ENCODE measurements around the gene PAX8. TPM values are rescaled to one million over a fixed set of nuclear protein-coding genes. Genes with fewer than 3 reads are reported as not detected.

PAX8 gene
- polyA plus RNA-seq, 1 donor from 2014 or later, result 0.85 TPM

DNA sequence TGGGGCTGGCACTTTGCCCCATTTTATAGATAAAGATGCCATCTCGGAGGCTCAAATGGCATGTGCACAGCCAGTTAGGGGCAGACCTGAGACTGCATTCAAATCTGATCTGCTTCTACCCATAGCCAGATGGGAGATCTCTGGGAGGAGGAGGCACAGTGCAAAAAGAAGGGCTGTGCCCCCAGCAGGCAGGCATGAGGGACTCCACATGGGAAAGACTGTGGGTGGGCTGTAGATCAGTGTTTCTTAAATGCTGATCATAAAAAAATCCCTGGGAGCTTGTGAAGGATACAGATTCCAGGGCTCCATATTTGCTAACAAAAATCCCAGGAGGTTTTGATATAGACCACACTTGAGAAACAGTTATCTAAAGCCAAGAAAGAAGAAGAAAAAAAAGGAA, 15.2 kb downstream of the PAX8 start:
- Mint-ChIP-seq H3K27me3 (peaks cover 19% of the 10 kb centered on the region), H3K4me3 (no peak overlapping the region), H3K27ac (no peak overlapping the region), H3K4me1 (no peaks in the 10 kb centered on the region), H3K9me3 (no peaks in the 10 kb centered on the region), H3K36me3 (no peaks in the 10 kb centered on the region)

DNA sequence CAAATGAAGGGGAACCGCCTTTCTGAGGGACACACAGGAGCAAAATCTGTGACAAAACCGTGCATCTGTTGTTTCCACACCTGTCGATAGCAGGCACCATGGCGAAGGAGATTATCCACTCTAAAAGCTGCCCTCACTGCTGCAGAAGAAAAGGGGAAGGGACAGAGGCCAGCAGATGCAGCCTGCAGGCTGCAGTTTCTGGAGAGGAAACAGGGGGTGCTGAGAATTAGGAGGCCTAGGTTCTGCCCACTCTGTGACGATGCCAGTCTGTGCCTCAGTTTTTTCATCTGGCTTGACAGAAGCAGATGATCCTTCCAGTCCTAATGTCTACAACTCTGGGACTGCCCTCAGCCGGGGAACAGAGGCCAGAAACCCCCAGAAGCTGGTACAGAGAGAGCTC, 17.7 kb downstream of the PAX8 start:
- no peaks in the 10 kb centered on the region for H3K9me3 Mint-ChIP-seq

DNA sequence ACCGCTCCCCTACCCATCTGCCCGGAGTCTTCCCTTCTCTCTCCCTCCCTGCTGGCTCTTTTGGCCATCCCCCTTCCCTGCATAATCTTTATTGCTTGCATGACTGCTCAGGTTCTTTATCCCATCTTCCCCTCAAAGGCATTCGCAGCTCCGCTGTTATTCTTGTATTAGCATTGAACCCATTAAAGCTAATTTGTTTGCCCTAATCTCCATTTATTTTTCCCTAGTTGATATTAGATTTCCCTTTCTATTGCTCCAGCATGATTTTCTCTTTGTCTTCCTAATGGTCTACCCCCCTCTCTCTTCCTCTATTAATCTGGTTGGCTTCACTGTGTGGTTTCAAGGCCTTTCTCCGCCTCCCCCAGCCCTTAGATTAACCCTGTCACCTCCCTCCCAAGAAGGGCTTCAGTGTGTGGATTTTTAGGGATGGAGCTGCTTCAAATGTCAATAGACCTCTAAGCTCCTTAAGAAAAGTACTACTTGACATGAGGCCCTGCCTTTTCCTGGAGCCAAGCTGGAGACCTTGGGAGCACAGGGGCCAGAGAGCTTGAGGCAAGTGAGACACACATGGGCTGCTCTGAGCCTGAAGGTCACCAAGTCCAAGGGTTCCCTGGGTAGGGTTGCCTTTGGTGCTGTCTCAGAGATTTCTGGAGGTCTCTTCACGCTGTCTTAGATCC, 20.1 kb downstream of the PAX8 start:
- no peak overlapping the region for H3K4me3 Mint-ChIP-seq
- H3K27me3 Mint-ChIP-seq, result peaks cover 9% of the 10 kb centered on the region
- peaks cover 0 to 4% (median 2%) of the 10 kb centered on the region in 3 donors for H3K4me1 Mint-ChIP-seq
- H3K9me3 Mint-ChIP-seq, result no peaks in the 10 kb centered on the region
- H3K27ac Mint-ChIP-seq, result no peak overlapping the region
- no peaks in the 10 kb centered on the region for H3K36me3 Mint-ChIP-seq

More for the DNA sequence above, 17.7 kb downstream of the PAX8 start:
- no peak overlapping the region for H3K27ac Mint-ChIP-seq
- H3K4me1 Mint-ChIP-seq, result peaks cover 0 to 4% (median 2%) of the 10 kb centered on the region in 3 donors
- H3K36me3 Mint-ChIP-seq, result no peaks in the 10 kb centered on the region
- no peak overlapping the region for H3K4me3 Mint-ChIP-seq
- peaks cover 19% of the 10 kb centered on the region for H3K27me3 Mint-ChIP-seq

- H3K36me3 Mint-ChIP-seq, result no peaks in the 10 kb centered on the region
- H3K27ac Mint-ChIP-seq, result no peak overlapping the region
- H3K9me3 Mint-ChIP-seq, result no peaks in the 10 kb centered on the region
- H3K27me3 Mint-ChIP-seq, result peaks cover 7% of the 10 kb centered on the region
- H3K4me1 Mint-ChIP-seq, result peaks cover 3 to 4% (median 4%) of the 10 kb centered on the region in 3 donors
- H3K4me3 Mint-ChIP-seq, result no peak overlapping the region
Observed at GRCh38 chr2:113257516-113258264, 21.0 kb downstream of the PAX8 start.

DNA sequence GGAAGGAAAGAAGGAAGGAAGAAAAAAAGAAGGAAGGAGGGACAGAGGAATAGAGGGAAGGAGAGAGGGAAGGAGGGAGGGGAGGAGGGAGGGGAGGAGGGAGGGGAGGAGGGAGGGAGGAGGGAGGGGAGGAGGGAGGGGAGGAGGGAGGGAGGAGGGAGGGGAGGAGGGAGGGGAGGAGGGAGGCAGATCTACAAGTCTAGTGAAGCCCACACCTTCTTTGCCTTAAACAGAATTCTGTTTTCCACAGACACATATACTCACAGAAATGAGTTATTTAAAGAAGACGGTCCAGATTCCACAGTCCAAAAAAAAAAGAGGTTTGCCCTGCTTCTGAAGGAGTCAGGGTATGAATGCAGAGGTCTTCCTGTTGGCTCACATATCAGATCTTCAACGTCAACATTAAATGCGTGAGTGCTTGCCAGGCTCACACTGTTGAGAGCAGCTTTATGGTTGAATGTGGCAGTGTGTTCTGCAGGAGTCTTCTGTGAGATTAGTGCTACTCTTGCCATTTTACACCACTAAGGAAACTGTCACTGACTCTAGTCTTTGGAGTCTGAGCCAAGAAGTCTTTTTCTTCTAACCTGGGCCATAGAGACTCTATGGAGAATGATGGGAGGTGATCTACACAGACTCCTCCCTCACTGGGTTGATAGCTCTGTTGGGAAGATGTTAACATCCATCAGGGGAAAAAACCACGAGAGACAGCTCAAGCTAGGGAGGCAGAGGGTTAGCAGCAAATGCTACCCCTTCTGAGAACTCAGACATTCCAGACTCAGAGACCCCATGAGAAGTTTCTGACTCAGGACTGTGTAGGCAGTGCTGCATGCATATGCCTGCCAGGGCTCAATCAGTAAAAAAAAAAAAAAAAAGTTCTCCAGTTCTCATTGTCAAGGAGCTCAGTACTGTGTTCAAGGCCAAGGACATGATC, 23.3 kb downstream of the PAX8 start:
- H3K27ac Mint-ChIP-seq, result no peak overlapping the region
- H3K27me3 Mint-ChIP-seq, result peaks cover 7% of the 10 kb centered on the region
- H3K36me3 Mint-ChIP-seq, result no peaks in the 10 kb centered on the region
- peaks cover 10 to 21% (median 17%) of the 10 kb centered on the region in 3 donors for H3K4me1 Mint-ChIP-seq
- no peak overlapping the region for H3K4me3 Mint-ChIP-seq
- H3K9me3 Mint-ChIP-seq, result no peaks in the 10 kb centered on the region

DNA sequence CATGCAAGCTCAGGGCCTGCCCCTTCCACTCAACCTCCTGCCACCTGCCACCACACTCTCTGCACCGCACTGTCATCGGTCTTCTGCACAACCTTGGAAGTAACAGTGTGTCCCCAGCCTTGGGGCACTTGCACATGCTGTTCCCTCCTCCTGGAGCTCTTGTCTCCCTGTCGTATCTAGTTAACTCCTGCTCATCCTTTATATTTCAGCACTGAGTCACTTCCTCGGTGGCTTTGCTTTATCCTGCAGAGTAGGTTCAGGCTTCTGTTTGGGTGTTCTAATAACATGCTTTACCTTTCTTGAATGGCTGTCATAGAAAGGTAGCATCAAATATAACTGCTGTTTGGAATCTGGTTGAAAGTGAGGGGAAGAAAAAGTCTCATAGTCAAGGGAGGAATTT, 25.3 kb downstream of the PAX8 start:
- Mint-ChIP-seq H3K4me1 (peaks cover 14 to 29% (median 23%) of the 10 kb centered on the region in 3 donors), H3K4me3 (no peak overlapping the region), H3K27me3 (no peaks in the 10 kb centered on the region), H3K36me3 (no peaks in the 10 kb centered on the region), H3K9me3 (no peaks in the 10 kb centered on the region), H3K27ac (no peak overlapping the region)

DNA sequence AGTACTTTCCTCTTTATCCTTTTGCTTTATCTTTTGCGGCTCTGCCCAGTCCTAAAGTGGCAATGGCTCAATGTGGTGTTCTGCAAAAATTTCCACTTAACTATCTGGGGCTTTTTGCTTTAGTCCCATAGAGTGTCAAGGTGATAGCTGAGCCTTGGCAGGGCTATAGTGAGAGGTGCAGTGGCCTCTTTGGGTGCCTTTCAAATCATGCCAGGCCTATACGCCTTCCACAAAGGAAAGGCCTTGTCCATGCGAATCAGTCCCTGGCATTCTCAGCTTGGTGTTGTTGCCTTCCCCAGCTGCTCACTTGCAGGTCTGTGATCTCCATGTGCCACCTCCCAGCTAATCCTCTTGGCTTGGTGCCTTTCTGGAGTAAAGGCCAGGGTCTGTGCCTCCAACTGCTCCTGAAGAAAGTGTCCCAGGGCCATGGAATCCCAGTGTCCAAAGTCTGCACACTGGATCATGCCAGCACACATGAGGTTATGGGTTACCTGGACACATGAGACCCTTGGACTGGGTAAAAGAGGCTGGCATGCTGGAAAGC, 26.6 kb downstream of the PAX8 start:
- Mint-ChIP-seq H3K9me3 (no peaks in the 10 kb centered on the region), H3K36me3 (no peaks in the 10 kb centered on the region), H3K27ac (no peak overlapping the region), H3K27me3 (no peaks in the 10 kb centered on the region), H3K4me3 (no peak overlapping the region), H3K4me1 (peaks cover 9 to 29% (median 21%) of the 10 kb centered on the region in 3 donors)

- Mint-ChIP-seq H3K4me3 (no peak overlapping the region), H3K4me1 (peaks cover 9 to 29% (median 21%) of the 10 kb centered on the region in 3 donors), H3K9me3 (no peaks in the 10 kb centered on the region), H3K27ac (peak overlapping the region in 1 of 3 donors; percentile 28), H3K36me3 (no peaks in the 10 kb centered on the region), H3K27me3 (no peaks in the 10 kb centered on the region)
Observed at GRCh38 chr2:113251118-113251517, 27.6 kb downstream of the PAX8 start.

DNA sequence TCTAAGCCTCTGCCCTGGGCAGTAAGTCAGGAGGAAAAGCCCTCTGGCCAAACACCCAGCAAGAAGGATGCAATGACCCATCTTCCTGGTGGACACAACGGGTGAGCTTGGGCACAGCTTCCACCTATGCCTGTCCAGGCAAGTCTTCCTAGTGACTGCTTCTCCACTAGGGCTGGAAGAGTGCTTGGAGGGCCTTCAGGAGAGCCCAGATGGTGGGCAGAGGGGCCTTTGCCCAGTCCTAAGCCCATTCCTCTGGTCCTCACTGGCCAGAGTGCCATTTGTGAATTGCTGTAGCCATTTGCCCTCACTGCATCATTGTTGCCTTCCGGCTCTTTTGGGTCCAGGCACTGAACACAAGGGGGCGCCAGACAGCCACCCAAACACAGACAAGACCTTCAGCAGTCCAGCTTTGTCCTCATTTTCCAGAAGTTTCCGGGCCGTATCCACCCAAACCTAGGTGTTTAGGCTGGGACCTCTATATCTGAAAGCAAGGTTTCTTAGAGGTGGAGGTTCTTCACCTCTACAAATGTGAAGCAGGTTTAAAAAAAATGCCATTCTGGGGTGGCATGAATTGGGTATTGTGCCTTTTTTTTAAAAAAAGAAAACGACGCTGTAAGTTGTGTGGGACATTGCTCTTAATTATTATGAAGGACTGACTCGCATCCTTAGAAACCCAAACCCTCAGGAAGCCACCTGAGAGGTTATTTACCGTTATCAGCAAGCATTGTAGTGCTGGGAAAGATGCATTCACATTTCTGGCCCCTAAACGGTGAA, 29.5 kb downstream of the PAX8 start:
- H3K9me3 Mint-ChIP-seq, result no peaks in the 10 kb centered on the region
- H3K36me3 Mint-ChIP-seq, result peaks cover 3% of the 10 kb centered on the region
- peak overlapping the region in 1 of 3 donors; percentile 28 for H3K27ac Mint-ChIP-seq
- peaks cover 9 to 29% (median 21%) of the 10 kb centered on the region in 3 donors for H3K4me1 Mint-ChIP-seq
- no peaks in the 10 kb centered on the region for H3K27me3 Mint-ChIP-seq
- peak overlapping the region in 1 of 4 donors; percentile 28 for H3K4me3 Mint-ChIP-seq

GRCh38 chr2:113246606-113247005, 32.1 kb downstream of the PAX8 start:
- no peaks in the 10 kb centered on the region for H3K9me3 Mint-ChIP-seq
- peaks cover 7 to 20% (median 16%) of the 10 kb centered on the region in 3 donors for H3K4me1 Mint-ChIP-seq
- peaks cover 1% of the 10 kb centered on the region for H3K27me3 Mint-ChIP-seq
- peak overlapping the region in 1 of 3 donors; percentile 36 for H3K27ac Mint-ChIP-seq
- peaks cover 3% of the 10 kb centered on the region for H3K36me3 Mint-ChIP-seq
- H3K4me3 Mint-ChIP-seq, result no peak overlapping the region

DNA sequence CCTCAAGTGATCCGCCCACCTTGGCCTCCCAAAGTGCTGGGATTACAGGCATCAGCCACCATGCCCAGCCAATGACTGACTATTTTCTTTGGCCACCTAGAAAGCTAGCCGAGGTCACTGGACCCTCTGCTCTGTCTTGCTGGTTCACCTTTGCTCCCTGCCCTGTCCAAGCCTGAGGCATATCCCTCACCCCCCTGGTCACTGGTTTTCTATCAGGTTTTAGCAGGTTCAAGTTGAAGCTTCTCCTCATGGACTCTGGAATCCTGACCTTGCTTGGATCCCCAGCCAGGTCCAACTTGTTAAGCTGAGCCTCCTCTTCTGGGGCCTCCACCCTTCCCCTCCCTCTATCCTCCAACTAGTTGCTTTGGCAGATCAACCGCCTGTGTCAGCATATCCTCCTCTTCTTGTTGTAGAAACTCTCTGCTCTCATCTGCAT, 33.4 kb downstream of the PAX8 start:
- Mint-ChIP-seq H3K27ac (peak overlapping the region in 1 of 3 donors; percentile 49), H3K4me1 (peaks cover 4 to 9% (median 6%) of the 10 kb centered on the region in 3 donors), H3K36me3 (peaks cover 3% of the 10 kb centered on the region), H3K27me3 (peaks cover 1% of the 10 kb centered on the region), H3K9me3 (no peaks in the 10 kb centered on the region), H3K4me3 (no peak overlapping the region)

- peak overlapping the region in 1 of 3 donors; percentile 3 for H3K27ac Mint-ChIP-seq
- H3K4me1 Mint-ChIP-seq, result no peaks in the 10 kb centered on the region
- H3K36me3 Mint-ChIP-seq, result peaks cover 3% of the 10 kb centered on the region
- H3K27me3 Mint-ChIP-seq, result peaks cover 1% of the 10 kb centered on the region
- H3K9me3 Mint-ChIP-seq, result no peaks in the 10 kb centered on the region
- no peak overlapping the region for H3K4me3 Mint-ChIP-seq
Observed at GRCh38 chr2:113242327-113242726, 36.4 kb downstream of the PAX8 start.

DNA sequence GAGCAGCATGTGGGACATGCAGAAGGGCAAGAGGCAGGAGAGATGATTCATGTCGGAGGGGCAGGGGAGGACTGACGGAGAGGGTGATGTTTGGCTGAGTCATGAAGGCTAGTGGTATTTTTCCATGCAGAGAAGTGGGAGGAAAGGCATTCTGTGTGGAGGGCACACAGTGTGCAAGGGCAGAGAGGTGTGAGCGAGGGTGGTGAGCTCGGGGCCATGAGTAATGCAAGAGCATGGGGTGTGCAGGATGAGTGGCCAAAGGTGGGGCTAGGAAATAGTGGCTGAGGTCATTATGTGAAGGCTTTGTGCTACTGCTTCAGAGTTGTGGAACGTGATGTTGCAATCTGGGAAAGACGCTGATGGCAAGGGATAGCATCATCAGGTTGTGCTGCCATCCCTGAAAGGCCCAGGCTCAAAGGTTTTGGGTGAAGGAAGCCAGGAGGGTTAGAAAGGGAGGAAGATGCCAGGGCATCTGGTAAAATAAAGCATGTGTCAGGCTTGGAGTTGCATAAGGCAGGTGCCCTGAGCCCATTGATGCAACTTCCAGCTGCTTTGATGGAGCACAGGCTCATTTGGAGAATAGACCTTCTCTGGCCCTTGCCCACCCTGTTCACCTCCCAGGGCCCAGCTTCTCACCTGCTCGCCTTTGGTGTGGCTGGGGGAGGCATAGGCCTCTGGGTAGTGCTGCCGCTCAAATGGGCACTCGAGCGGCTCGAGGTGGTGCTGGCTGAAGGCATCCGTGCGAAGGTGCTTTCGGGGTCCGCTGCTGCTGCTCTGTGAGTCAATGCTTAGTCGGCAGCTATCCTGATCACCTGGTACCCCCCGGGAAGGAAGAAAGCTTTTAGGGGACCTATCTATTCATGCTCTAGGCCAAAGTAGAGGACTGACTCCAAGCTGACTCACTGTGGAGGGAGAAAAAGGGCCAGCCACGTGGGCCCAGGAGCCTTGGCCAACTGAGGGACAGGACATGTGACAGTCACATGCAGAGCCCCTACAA, 37.5 kb downstream of the PAX8 start:
- peaks cover 1% of the 10 kb centered on the region for H3K27me3 Mint-ChIP-seq
- H3K9me3 Mint-ChIP-seq, result no peaks in the 10 kb centered on the region
- peaks cover 3% of the 10 kb centered on the region for H3K36me3 Mint-ChIP-seq
- H3K27ac Mint-ChIP-seq, result peak overlapping the region in 1 of 3 donors; percentile 81
- no peaks in the 10 kb centered on the region for H3K4me1 Mint-ChIP-seq
- H3K4me3 Mint-ChIP-seq, result no peak overlapping the region

Data from IgD-negative memory B cell (primary cell).